Measurements from ENCODE around the gene APOL6.

APOL6 gene

GRCh38 chr22:35708453-35708852 is 60.2 kb downstream of the APOL6 start:
- no peak overlapping the region for H4K12ac ChIP-seq (ENCODE audit: low read depth, low read length)
- no peaks in the 10 kb centered on the region for H3K27me3 ChIP-seq (ENCODE audit: insufficient read depth, low read length)
- H2BK5ac ChIP-seq (ENCODE audit: low read depth, low read length, poor library complexity) = no peak overlapping the region
- peaks cover 3% of the 10 kb centered on the region for H3K79me2 ChIP-seq (ENCODE audit: control insufficient read depth, insufficient read depth, low read length, poor library complexity)
- peak overlapping the region; percentile 10 for H4K8ac ChIP-seq (ENCODE audit: low read depth, low read length)
- H2AK5ac ChIP-seq (ENCODE audit: low read length) = no peak overlapping the region
- H3K4ac ChIP-seq (ENCODE audit: low read depth, low read length) = no peak overlapping the region
- no peak overlapping the region for H3K4me2 ChIP-seq (ENCODE audit: low read length)
- no peak overlapping the region for H3K27ac ChIP-seq (ENCODE audit: low read depth, low read length)
- no peaks in the 10 kb centered on the region for H3K4me1 ChIP-seq (ENCODE audit: control insufficient read depth in 1 of 2, insufficient read depth in 2 of 2, low read length in 2 of 2)
- no peak overlapping the region for H3K9ac ChIP-seq (ENCODE audit: low read length)
- H3K4me3 ChIP-seq (ENCODE audit: low read depth, low read length) = no peak overlapping the region
- no peak overlapping the region for H3K14ac ChIP-seq (ENCODE audit: low read length)
- no peaks in the 10 kb centered on the region for H3K9me3 ChIP-seq (ENCODE audit: insufficient read depth, low read depth, low read length)
- WGBS (ENCODE audit: extremely low coverage, insufficient coverage, insufficient read length) = no CpG with 5 or more reads among the region's 7 CpGs
- no peak overlapping the region for H2BK12ac ChIP-seq (ENCODE audit: low read length)
- no peaks in the 10 kb centered on the region for H3K79me1 ChIP-seq (ENCODE audit: low read length)
- no peak overlapping the region for H4K91ac ChIP-seq (ENCODE audit: low read depth, low read length)
- no peaks in the 10 kb centered on the region for H3K36me3 ChIP-seq (ENCODE audit: control insufficient read depth in 1 of 2, insufficient read depth in 2 of 2, low read length in 2 of 2)
- H3K23ac ChIP-seq (ENCODE audit: low read length) = no peak overlapping the region
- H3K18ac ChIP-seq (ENCODE audit: low read length) = no peak overlapping the region
- no peak for DNase-seq
- H2AFZ ChIP-seq (ENCODE audit: insufficient read depth, low read length, poor library complexity) = no peak overlapping the region
- no peak overlapping the region for H2BK120ac ChIP-seq (ENCODE audit: insufficient read depth, low read length, poor library complexity)

- H3K27me3 ChIP-seq (ENCODE audit: insufficient read depth, low read length) = no peaks in the 10 kb centered on the region
- no peak overlapping the region for H3K4me3 ChIP-seq (ENCODE audit: low read depth, low read length)
- H3K79me2 ChIP-seq (ENCODE audit: control insufficient read depth, insufficient read depth, low read length, poor library complexity) = peaks cover 3% of the 10 kb centered on the region
- H3K9ac ChIP-seq (ENCODE audit: low read length) = no peak overlapping the region
- WGBS (ENCODE audit: extremely low coverage, insufficient coverage, insufficient read length) = no CpG with 5 or more reads among the region's 7 CpGs
- no peak overlapping the region for H2BK12ac ChIP-seq (ENCODE audit: low read length)
- no peak overlapping the region for H2AK5ac ChIP-seq (ENCODE audit: low read length)
- H4K91ac ChIP-seq (ENCODE audit: low read depth, low read length) = no peak overlapping the region
- H2BK120ac ChIP-seq (ENCODE audit: insufficient read depth, low read length, poor library complexity) = no peak overlapping the region
- no peaks in the 10 kb centered on the region for H3K9me3 ChIP-seq (ENCODE audit: insufficient read depth, low read depth, low read length)
- no peak overlapping the region for H3K4ac ChIP-seq (ENCODE audit: low read depth, low read length)
- no peak overlapping the region for H2AFZ ChIP-seq (ENCODE audit: insufficient read depth, low read length, poor library complexity)
- no peak for DNase-seq
- H3K36me3 ChIP-seq (ENCODE audit: control insufficient read depth in 1 of 2, insufficient read depth in 2 of 2, low read length in 2 of 2) = no peaks in the 10 kb centered on the region
- no peaks in the 10 kb centered on the region for H3K79me1 ChIP-seq (ENCODE audit: low read length)
- no peak overlapping the region for H3K18ac ChIP-seq (ENCODE audit: low read length)
- no peak overlapping the region for H2BK5ac ChIP-seq (ENCODE audit: low read depth, low read length, poor library complexity)
- no peak overlapping the region for H3K27ac ChIP-seq (ENCODE audit: low read depth, low read length)
- H3K23ac ChIP-seq (ENCODE audit: low read length) = no peak overlapping the region
- H4K12ac ChIP-seq (ENCODE audit: low read depth, low read length) = no peak overlapping the region
- H4K8ac ChIP-seq (ENCODE audit: low read depth, low read length) = peak overlapping the region; percentile 10
- no peak overlapping the region for H3K14ac ChIP-seq (ENCODE audit: low read length)
- no peaks in the 10 kb centered on the region for H3K4me1 ChIP-seq (ENCODE audit: control insufficient read depth in 1 of 2, insufficient read depth in 2 of 2, low read length in 2 of 2)
- H3K4me2 ChIP-seq (ENCODE audit: low read length) = no peak overlapping the region
Measured at GRCh38 chr22:35708917-35709316, 60.7 kb downstream of the APOL6 start.

GRCh38 chr22:35711336-35711735 is 63.1 kb downstream of the APOL6 start:
- H2AK5ac ChIP-seq (ENCODE audit: low read length) = no peak overlapping the region
- no peaks in the 10 kb centered on the region for H3K4me1 ChIP-seq (ENCODE audit: control insufficient read depth in 1 of 2, insufficient read depth in 2 of 2, low read length in 2 of 2)

GRCh38 chr22:35712672-35713071 is 64.4 kb downstream of the APOL6 start:
- Histone ChIP-seq H4K8ac (ENCODE audit: low read depth, low read length) (no peak overlapping the region), H3K9me3 (ENCODE audit: insufficient read depth, low read depth, low read length) (no peaks in the 10 kb centered on the region), H3K4me1 (ENCODE audit: control insufficient read depth in 1 of 2, insufficient read depth in 2 of 2, low read length in 2 of 2) (no peaks in the 10 kb centered on the region), H2AK5ac (ENCODE audit: low read length) (no peak overlapping the region), H2BK120ac (ENCODE audit: insufficient read depth, low read length, poor library complexity) (no peak overlapping the region), H3K79me1 (ENCODE audit: low read length) (no peaks in the 10 kb centered on the region), H3K27me3 (ENCODE audit: insufficient read depth, low read length) (no peaks in the 10 kb centered on the region), H4K91ac (ENCODE audit: low read depth, low read length) (no peak overlapping the region), H2BK5ac (ENCODE audit: low read depth, low read length, poor library complexity) (no peak overlapping the region), H3K36me3 (ENCODE audit: control insufficient read depth in 1 of 2, insufficient read depth in 2 of 2, low read length in 2 of 2) (no peaks in the 10 kb centered on the region), H3K4me2 (ENCODE audit: low read length) (no peak overlapping the region), H3K9ac (ENCODE audit: low read length) (no peak overlapping the region), H3K79me2 (ENCODE audit: control insufficient read depth, insufficient read depth, low read length, poor library complexity) (no peaks in the 10 kb centered on the region), H4K12ac (ENCODE audit: low read depth, low read length) (no peak overlapping the region), H3K4me3 (ENCODE audit: low read depth, low read length) (no peak overlapping the region), H3K23ac (ENCODE audit: low read length) (no peak overlapping the region), H3K4ac (ENCODE audit: low read depth, low read length) (no peak overlapping the region), H2AFZ (ENCODE audit: insufficient read depth, low read length, poor library complexity) (no peak overlapping the region), H3K14ac (ENCODE audit: low read length) (no peak overlapping the region), H2BK12ac (ENCODE audit: low read length) (no peak overlapping the region), H3K27ac (ENCODE audit: low read depth, low read length) (no peak overlapping the region), H3K18ac (ENCODE audit: low read length) (no peak overlapping the region)
- no CpG with 5 or more reads among the region's 2 CpGs for WGBS (ENCODE audit: extremely low coverage, insufficient coverage, insufficient read length)
- DNase-seq = no peak

More at GRCh38 chr22:35711336-35711735, 63.1 kb downstream of the APOL6 start:
- Histone ChIP-seq H3K27ac (ENCODE audit: low read depth, low read length) (no peak overlapping the region), H2BK120ac (ENCODE audit: insufficient read depth, low read length, poor library complexity) (no peak overlapping the region), H2AFZ (ENCODE audit: insufficient read depth, low read length, poor library complexity) (no peak overlapping the region), H3K36me3 (ENCODE audit: control insufficient read depth in 1 of 2, insufficient read depth in 2 of 2, low read length in 2 of 2) (no peaks in the 10 kb centered on the region), H3K9me3 (ENCODE audit: insufficient read depth, low read depth, low read length) (no peaks in the 10 kb centered on the region), H4K8ac (ENCODE audit: low read depth, low read length) (no peak overlapping the region), H3K4me3 (ENCODE audit: low read depth, low read length) (no peak overlapping the region), H3K23ac (ENCODE audit: low read length) (no peak overlapping the region), H3K27me3 (ENCODE audit: insufficient read depth, low read length) (no peaks in the 10 kb centered on the region), H2BK5ac (ENCODE audit: low read depth, low read length, poor library complexity) (no peak overlapping the region), H3K4me2 (ENCODE audit: low read length) (no peak overlapping the region), H3K79me1 (ENCODE audit: low read length) (no peaks in the 10 kb centered on the region), H3K18ac (ENCODE audit: low read length) (no peak overlapping the region), H3K9ac (ENCODE audit: low read length) (no peak overlapping the region), H3K79me2 (ENCODE audit: control insufficient read depth, insufficient read depth, low read length, poor library complexity) (peaks cover 2% of the 10 kb centered on the region), H3K4ac (ENCODE audit: low read depth, low read length) (no peak overlapping the region), H3K14ac (ENCODE audit: low read length) (no peak overlapping the region), H4K91ac (ENCODE audit: low read depth, low read length) (no peak overlapping the region), H4K12ac (ENCODE audit: low read depth, low read length) (no peak overlapping the region), H2BK12ac (ENCODE audit: low read length) (no peak overlapping the region)
- no CpG with 5 or more reads among the region's 4 CpGs for WGBS (ENCODE audit: extremely low coverage, insufficient coverage, insufficient read length)
- DNase-seq = no peak

All from trophoblast cell (in vitro differentiated cells and primary cell).